HG03175 (cell line): ENCODE results near the gene MOB1A.
"Not testable (repeated sequence)": the region's sequence is repeated elsewhere in the genome, so short reads cannot be mapped to it uniquely, and the experiment has no call there.

Experiments used
- ATAC-seq: cut with Tn5 transposase; IDR thresholded peaks from one replicate; pipeline ENCODE4 v1.9.1; 2021; ENCODE audit warnings: mild to moderate bottlenecking, moderate library complexity; ENCODE audit not compliant: unreplicated experiment

The MOB1A gene

GRCh38 chr2:74199275-74199701, 20.6 kb upstream of the MOB1A start:
- no peak for ATAC-seq

- ATAC-seq = peak; percentile 87
Measured at GRCh38 chr2:74198461-74199274, 20.0 kb upstream of the MOB1A start, which contains the start of gene MTHFD2. MTHFD2 (plus strand) TSS chr2:74198615; CDS start chr2:74198642, 27 bp downstream.

GRCh38 chr2:74198023-74198460, 19.4 kb upstream of the MOB1A start:
- no peak for ATAC-seq

GRCh38 chr2:74197049-74197448, 18.4 kb upstream of the MOB1A start:
- ATAC-seq = no peak

- ATAC-seq = no peak
Measured at GRCh38 chr2:74194799-74195198, 16.1 kb upstream of the MOB1A start.

GRCh38 chr2:74191596-74192380, 13.1 kb upstream of the MOB1A start:
- no peak for ATAC-seq

GRCh38 chr2:74188696-74189095, 10.0 kb upstream of the MOB1A start:
- ATAC-seq = no peak

GRCh38 chr2:74188018-74188601, 9.4 kb upstream of the MOB1A start:
- no peak for ATAC-seq

- not testable (repeated sequence) for ATAC-seq
Measured at GRCh38 chr2:74186706-74187105, 8.0 kb upstream of the MOB1A start.

GRCh38 chr2:74186038-74186437, 7.4 kb upstream of the MOB1A start:
- ATAC-seq = peak; percentile 66

- no peak for ATAC-seq
Measured at GRCh38 chr2:74183878-74184277, 5.2 kb upstream of the MOB1A start.

GRCh38 chr2:74181739-74182138, 3.1 kb upstream of the MOB1A start:
- ATAC-seq = peak; percentile 27

GRCh38 chr2:74179063-74179865, 585 bp upstream of the MOB1A start:
- ATAC-seq = peak; percentile 18

- no peak for ATAC-seq
Measured at GRCh38 chr2:74177696-74178095, 983 bp downstream of the MOB1A start.

GRCh38 chr2:74174909-74175308, 3.8 kb downstream of the MOB1A start:
- ATAC-seq = no peak

GRCh38 chr2:74168739-74169138, 9.9 kb downstream of the MOB1A start:
- ATAC-seq = no peak

- ATAC-seq = no peak
Measured at GRCh38 chr2:74164761-74165160, 13.9 kb downstream of the MOB1A start.

- no peak for ATAC-seq
Measured at GRCh38 chr2:74162951-74163350, 15.7 kb downstream of the MOB1A start.

- no peak for ATAC-seq
Measured at GRCh38 chr2:74155830-74156229, 22.8 kb downstream of the MOB1A start.

GRCh38 chr2:74152954-74153353, 25.7 kb downstream of the MOB1A start:
- no peak for ATAC-seq
